ENCODE results near the gene MYO6. TPM values are rescaled to one million over a fixed set of nuclear protein-coding genes. Genes with fewer than 3 reads are reported as not detected.

MYO6 gene
- total RNA-seq, 2 donors from 2014 or later = 0.62 to 2.0 TPM

GRCh38 chr6:75757295-75757694, 8.3 kb downstream of the MYO6 start:
- ATAC-seq = no peak
- H3K9me3 Mint-ChIP-seq = no peaks in the 10 kb centered on the region
- no peak for DNase-seq (ENCODE audit: low spot score in 2 of 2)
- H3K36me3 Mint-ChIP-seq = no peaks in the 10 kb centered on the region
- H3K27ac Mint-ChIP-seq = no peak overlapping the region

DNA sequence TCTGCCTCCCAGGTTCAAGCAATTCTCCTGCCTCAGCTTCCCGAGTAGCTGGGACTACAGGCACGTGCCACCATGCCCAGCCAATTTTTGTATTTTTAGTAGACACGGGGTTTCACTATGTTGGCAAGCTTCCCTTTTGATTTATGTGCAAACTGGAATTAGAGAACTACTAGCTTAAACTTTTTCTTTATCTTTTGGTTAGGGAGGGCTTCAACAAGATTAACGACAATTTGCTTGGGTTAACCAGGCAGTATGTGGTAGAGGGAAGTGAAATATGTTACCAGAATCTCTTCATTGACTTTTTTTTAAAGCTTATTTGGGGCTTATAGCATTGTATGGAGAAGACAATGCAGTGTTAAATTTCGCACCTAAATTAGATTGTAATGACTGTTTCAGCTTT, 9.0 kb downstream of the MYO6 start:
- no peak overlapping the region for H3K27ac Mint-ChIP-seq
- no peaks in the 10 kb centered on the region for H3K36me3 Mint-ChIP-seq
- H3K9me3 Mint-ChIP-seq = no peaks in the 10 kb centered on the region
- no peak for ATAC-seq
- DNase-seq (ENCODE audit: low spot score in 2 of 2) = no peak

- no peak overlapping the region for H3K27ac Mint-ChIP-seq
- no peaks in the 10 kb centered on the region for H3K9me3 Mint-ChIP-seq
- no peak for ATAC-seq
Measured at GRCh38 chr6:75759207-75759606, 10.2 kb downstream of the MYO6 start.

DNA sequence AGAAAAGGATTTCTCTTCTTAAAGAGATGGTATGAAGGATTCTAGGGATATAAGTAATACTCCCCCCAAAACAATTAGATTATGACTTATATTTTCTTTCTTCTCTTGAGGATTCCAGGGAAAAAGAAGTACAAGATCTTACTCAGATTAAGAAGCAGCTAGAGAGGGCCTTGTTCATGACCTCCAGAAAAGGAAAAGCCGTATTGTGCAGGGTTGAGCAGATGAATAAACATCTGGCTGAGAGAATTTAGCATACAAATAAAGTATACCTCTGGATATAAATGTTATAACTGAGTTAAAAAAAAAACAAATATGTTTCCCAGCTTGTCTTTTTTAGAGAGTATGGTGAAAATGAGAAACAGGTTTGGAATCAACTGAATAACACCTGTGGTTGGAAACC, 11.3 kb downstream of the MYO6 start:
- H3K9me3 Mint-ChIP-seq = no peaks in the 10 kb centered on the region
- no peaks in the 10 kb centered on the region for H3K36me3 Mint-ChIP-seq
- H3K27ac Mint-ChIP-seq = no peak overlapping the region
- ATAC-seq = no peak
- no peak for DNase-seq (ENCODE audit: low spot score in 2 of 2)

More at GRCh38 chr6:75759207-75759606, 10.2 kb downstream of the MYO6 start:
- no peak for DNase-seq (ENCODE audit: low spot score in 2 of 2)
- H3K36me3 Mint-ChIP-seq = no peaks in the 10 kb centered on the region

GRCh38 chr6:75761489-75761888, 12.4 kb downstream of the MYO6 start:
- ATAC-seq (no peak), DNase-seq (ENCODE audit: low spot score in 2 of 2) (no peak)
- Mint-ChIP-seq H3K36me3 (no peaks in the 10 kb centered on the region), H3K9me3 (no peaks in the 10 kb centered on the region), H3K27ac (no peak overlapping the region)

- no peaks in the 10 kb centered on the region for H3K36me3 Mint-ChIP-seq
- H3K27ac Mint-ChIP-seq = no peak overlapping the region
- no peak for ATAC-seq
- DNase-seq (ENCODE audit: low spot score in 2 of 2) = no peak
- no peaks in the 10 kb centered on the region for H3K9me3 Mint-ChIP-seq
Measured at GRCh38 chr6:75762063-75762462, 13.0 kb downstream of the MYO6 start.

DNA sequence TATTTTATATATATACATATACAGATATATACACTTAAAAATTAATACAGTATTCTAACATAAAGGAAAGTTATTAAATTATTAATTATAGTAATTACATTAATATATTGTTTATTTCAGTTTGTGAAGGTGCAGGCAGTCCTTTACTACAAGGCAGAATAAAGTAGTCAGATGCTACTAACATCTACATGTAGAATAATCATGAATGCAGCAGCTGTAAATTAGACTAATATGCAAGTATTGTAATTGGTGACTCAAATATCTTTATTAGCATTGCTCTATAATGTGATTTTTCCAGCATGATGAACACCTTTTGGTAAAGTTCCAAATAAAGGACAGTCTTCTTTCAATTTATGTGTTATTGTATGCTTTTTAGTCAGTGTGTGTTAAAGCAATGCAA, 17.3 kb downstream of the MYO6 start:
- no peaks in the 10 kb centered on the region for H3K9me3 Mint-ChIP-seq
- ATAC-seq (no peak), DNase-seq (ENCODE audit: low spot score in 2 of 2) (no peak)
- no peak overlapping the region for H3K27ac Mint-ChIP-seq
- H3K36me3 Mint-ChIP-seq = no peaks in the 10 kb centered on the region

- Mint-ChIP-seq H3K36me3 (no peaks in the 10 kb centered on the region), H3K27ac (no peak overlapping the region), H3K9me3 (no peaks in the 10 kb centered on the region)
- ATAC-seq (no peak), DNase-seq (ENCODE audit: low spot score in 2 of 2) (no peak)
Measured at GRCh38 chr6:75770844-75771243, 21.8 kb downstream of the MYO6 start.

GRCh38 chr6:75775219-75775618, 26.2 kb downstream of the MYO6 start:
- DNase-seq (ENCODE audit: low spot score in 2 of 2) (no peak), ATAC-seq (no peak)
- Mint-ChIP-seq H3K9me3 (no peaks in the 10 kb centered on the region), H3K36me3 (no peaks in the 10 kb centered on the region), H3K27ac (no peak overlapping the region)

- no peak overlapping the region for H3K27ac Mint-ChIP-seq
- H3K36me3 Mint-ChIP-seq = no peaks in the 10 kb centered on the region
- no peaks in the 10 kb centered on the region for H3K9me3 Mint-ChIP-seq
- DNase-seq (ENCODE audit: low spot score in 2 of 2) = no peak
- ATAC-seq = no peak
Measured at GRCh38 chr6:75776461-75776860, 27.4 kb downstream of the MYO6 start.

- Mint-ChIP-seq H3K9me3 (no peaks in the 10 kb centered on the region), H3K27ac (no peak overlapping the region), H3K36me3 (no peaks in the 10 kb centered on the region)
- DNase-seq (ENCODE audit: low spot score in 2 of 2) (no peak), ATAC-seq (no peak)
Measured at GRCh38 chr6:75778757-75779156, 29.7 kb downstream of the MYO6 start.

- H3K9me3 Mint-ChIP-seq = no peaks in the 10 kb centered on the region
- ATAC-seq (no peak), DNase-seq (ENCODE audit: low spot score in 2 of 2) (no peak)
- H3K27ac Mint-ChIP-seq = no peak overlapping the region
- no peaks in the 10 kb centered on the region for H3K36me3 Mint-ChIP-seq
Measured at GRCh38 chr6:75786152-75786551, 37.1 kb downstream of the MYO6 start.

- ATAC-seq = no peak
- Mint-ChIP-seq H3K36me3 (no peaks in the 10 kb centered on the region), H3K9me3 (no peaks in the 10 kb centered on the region), H3K27ac (no peak overlapping the region)
- no peak for DNase-seq (ENCODE audit: low spot score in 2 of 2)
Measured at GRCh38 chr6:75788894-75789293, 39.9 kb downstream of the MYO6 start.

- Mint-ChIP-seq H3K36me3 (no peaks in the 10 kb centered on the region), H3K9me3 (no peaks in the 10 kb centered on the region), H3K27ac (no peak overlapping the region)
- ATAC-seq (no peak), DNase-seq (ENCODE audit: low spot score in 2 of 2) (no peak)
Measured at GRCh38 chr6:75791881-75792280, 42.8 kb downstream of the MYO6 start.

DNA sequence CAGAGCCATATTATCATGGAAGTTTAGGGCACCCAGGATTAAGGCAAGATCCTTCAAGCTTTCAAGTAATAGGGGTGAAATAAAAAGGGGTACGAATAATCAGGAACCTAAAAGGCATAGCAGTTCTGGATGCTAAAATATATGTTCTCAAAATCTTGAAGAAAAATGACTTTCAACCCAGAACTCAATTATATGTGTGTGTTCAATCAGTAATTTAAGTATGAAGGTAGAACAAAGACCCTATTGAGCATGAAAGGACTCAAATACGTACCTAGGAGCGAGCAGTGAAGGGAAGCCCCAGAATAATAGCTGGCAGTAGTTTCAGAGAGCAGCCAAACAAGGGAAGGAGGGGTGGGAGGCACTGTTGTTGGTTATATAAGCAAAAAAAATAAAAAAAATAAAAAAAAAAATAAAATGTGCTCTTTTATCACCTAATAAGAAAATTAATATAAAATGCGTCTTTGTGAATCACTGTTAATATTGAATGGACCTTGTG, 45.4 kb downstream of the MYO6 start:
- H3K36me3 Mint-ChIP-seq = no peaks in the 10 kb centered on the region
- ATAC-seq = no peak
- DNase-seq (ENCODE audit: low spot score in 2 of 2) = no peak
- H3K9me3 Mint-ChIP-seq = no peaks in the 10 kb centered on the region
- no peak overlapping the region for H3K27ac Mint-ChIP-seq

GRCh38 chr6:75794954-75795739, 46.1 kb downstream of the MYO6 start:
- DNase-seq (ENCODE audit: low spot score in 2 of 2) (no peak), ATAC-seq (no peak)
- Mint-ChIP-seq H3K27ac (no peak overlapping the region), H3K36me3 (no peaks in the 10 kb centered on the region), H3K9me3 (no peaks in the 10 kb centered on the region)

DNA sequence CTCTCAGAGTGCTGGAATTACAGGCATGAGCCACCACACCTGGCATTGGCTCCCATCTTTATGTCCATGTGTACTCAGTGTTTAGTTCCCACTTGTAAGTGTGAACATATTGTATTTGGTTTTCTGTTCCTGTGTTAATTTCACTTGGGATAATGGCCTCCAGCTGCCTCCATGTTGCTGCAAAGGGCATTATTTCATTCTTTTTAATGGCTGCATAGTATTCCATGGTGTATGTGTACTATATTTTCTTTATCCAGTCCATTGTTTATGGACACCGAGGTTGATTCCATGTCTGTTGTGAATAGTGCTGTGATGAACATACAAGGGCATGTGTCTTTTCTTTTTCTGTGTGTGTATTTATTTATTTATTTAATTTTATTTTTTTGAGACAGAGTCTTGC, 47.7 kb downstream of the MYO6 start:
- no peak for ATAC-seq
- H3K36me3 Mint-ChIP-seq = no peaks in the 10 kb centered on the region
- DNase-seq (ENCODE audit: low spot score in 2 of 2) = no peak
- H3K27ac Mint-ChIP-seq = no peak overlapping the region
- no peaks in the 10 kb centered on the region for H3K9me3 Mint-ChIP-seq

DNA sequence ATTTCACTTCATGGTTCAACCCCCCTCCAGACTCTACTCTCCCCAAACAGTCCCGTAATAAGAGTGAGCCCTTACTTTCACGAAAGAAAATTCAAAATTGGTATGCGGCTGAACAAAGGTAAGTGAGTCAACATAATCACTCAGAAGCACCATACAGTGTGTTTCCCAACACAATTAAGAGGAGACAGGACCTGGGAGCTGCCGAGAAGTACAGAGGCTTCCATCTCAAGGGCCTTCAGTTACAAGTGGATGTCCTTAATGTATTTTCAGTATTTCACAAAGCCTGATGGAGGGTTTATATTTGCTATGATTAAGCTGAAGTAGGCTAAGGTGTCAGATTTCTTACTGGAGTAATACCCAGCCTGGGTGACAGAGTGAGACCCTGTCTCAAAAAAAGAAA, 51.1 kb downstream of the MYO6 start:
- Mint-ChIP-seq H3K9me3 (no peaks in the 10 kb centered on the region), H3K27ac (no peak overlapping the region), H3K36me3 (no peaks in the 10 kb centered on the region)
- DNase-seq (ENCODE audit: low spot score in 2 of 2) (no peak), ATAC-seq (no peak)
